GM10266 (cell line): ENCODE data around the gene RILPL2.
"Not testable (repeated sequence)": the region's sequence is repeated elsewhere in the genome, so short reads cannot be mapped to it uniquely, and the experiment has no call there.

Source experiments
- DNase-seq: peaks from one replicate; pipeline ENCODE4 v3.0.0; 2012; ENCODE audit errors: extremely low spot score
- TF ChIP-seq, protein P1 (sequence below): IDR thresholded peaks from 2 replicates; pipeline ENCODE4 v1.5.1; 2012; ENCODE audit warnings: mild to moderate bottlenecking, low read depth; ENCODE audit not compliant: control insufficient read depth, insufficient read depth; ENCODE audit errors: missing control alignments

The RILPL2 gene

DNA sequence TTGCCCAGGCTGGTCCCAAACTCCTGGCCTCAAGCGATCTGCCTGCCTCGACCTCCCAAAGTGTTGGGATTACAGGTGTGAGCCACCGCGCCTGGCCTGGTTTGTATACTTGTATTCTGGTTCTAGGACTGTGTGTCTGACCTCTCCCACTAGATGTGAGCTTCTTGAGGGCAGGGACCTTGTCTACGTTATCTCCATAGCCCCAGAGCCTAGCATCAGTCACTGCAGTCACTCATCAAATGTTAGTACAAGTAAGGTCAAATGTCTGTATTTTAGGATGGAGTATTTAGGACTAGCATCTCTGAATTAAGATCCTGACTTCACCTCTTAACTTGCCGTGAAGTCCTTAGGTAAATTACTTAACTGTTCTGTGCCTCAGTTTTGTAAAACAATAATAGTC is 2.9 kb downstream of the RILPL2 start:
- no peak for DNase-seq
- TF ChIP-seq, protein P1, sequence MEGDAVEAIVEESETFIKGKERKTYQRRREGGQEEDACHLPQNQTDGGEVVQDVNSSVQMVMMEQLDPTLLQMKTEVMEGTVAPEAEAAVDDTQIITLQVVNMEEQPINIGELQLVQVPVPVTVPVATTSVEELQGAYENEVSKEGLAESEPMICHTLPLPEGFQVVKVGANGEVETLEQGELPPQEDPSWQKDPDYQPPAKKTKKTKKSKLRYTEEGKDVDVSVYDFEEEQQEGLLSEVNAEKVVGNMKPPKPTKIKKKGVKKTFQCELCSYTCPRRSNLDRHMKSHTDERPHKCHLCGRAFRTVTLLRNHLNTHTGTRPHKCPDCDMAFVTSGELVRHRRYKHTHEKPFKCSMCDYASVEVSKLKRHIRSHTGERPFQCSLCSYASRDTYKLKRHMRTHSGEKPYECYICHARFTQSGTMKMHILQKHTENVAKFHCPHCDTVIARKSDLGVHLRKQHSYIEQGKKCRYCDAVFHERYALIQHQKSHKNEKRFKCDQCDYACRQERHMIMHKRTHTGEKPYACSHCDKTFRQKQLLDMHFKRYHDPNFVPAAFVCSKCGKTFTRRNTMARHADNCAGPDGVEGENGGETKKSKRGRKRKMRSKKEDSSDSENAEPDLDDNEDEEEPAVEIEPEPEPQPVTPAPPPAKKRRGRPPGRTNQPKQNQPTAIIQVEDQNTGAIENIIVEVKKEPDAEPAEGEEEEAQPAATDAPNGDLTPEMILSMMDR = no peak

GRCh38 chr12:123431951-123432817 is 4.3 kb downstream of the RILPL2 start:
- DNase-seq = not testable (repeated sequence)

- not testable (repeated sequence) for DNase-seq
Measured at GRCh38 chr12:123429101-123429500, 7.4 kb downstream of the RILPL2 start.

DNA sequence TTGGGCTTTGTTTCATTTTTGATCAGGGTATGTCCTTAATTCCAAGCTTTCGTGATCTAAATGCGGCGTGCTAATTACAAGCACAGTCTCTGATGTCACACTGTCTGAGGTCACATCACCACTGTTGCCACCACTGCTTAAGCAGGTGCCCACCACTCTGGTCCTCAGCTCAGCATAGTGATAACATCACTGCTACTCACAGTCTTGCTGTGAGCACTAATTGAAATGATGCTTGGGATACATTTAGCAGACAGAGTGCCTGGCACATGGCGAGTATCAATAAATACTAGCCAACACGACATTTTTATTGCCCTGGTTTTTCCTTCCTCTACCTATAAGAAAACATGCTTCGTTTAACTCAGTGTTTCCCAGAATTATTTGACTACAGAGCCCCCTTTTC is 7.9 kb downstream of the RILPL2 start:
- no peak for DNase-seq
- TF ChIP-seq, protein P1 = no peak

GRCh38 chr12:123427036-123427769 is 9.3 kb downstream of the RILPL2 start:
- TF ChIP-seq, protein P1 = no peak
- peak; percentile 68 for DNase-seq

- DNase-seq = no peak
- TF ChIP-seq, protein P1 = no peak
Measured at GRCh38 chr12:123421314-123421713, 15.2 kb downstream of the RILPL2 start.

DNA sequence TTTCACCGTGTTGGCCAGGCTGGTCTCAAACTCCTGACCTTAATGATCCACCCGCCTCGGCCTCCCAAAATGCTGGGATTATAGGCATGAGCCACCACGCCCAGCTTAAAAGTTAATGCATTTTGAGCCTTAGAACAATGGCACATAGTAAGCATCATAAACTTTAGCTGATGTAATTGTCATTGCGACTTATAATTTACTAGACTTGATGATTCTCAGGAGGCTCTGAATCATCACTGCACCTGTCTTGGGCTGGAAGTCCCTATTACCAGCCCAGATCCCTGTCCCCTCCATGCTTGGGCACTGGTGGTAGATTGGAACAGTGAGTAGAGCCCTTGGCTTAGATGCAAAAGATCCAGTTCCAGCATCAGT is 26.5 kb downstream of the RILPL2 start:
- DNase-seq = no peak
- TF ChIP-seq, protein P1 = no peak

DNA sequence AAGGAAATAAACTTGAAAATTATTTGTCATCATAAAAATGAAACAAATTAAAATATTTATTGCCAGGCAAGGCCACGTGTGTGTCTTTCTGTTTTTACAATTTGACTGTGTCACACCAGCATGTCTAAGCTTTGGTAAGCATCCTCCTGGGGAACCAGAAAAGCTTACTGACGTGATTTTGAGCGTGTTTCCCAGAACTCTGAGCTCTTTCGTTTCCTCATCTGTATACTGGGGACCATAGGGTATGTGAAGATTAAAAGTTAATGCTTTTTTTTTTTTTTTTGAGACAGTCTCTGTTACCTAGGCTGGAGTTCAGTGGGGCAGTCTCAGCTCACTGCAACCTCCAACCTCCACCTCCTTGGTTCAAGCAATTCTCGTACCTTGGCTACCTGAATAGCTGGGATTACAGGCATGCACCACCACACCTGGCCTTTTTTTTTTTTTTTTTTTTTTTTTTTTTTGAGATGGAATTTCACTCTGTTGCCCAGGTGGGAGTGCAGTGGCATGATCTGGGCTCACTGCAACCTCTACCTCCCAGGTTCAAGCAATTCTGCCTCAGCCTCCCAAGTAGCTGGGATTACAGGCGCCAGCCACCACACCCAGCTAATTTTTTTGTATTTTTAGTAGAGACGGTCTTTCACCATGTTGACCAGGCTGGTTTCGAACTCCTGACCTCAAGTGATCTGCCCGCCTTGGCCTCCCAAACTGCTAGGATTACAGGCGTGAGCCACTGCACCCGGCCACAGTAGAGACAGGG is 27.0 kb downstream of the RILPL2 start:
- not testable (repeated sequence) for DNase-seq

DNA sequence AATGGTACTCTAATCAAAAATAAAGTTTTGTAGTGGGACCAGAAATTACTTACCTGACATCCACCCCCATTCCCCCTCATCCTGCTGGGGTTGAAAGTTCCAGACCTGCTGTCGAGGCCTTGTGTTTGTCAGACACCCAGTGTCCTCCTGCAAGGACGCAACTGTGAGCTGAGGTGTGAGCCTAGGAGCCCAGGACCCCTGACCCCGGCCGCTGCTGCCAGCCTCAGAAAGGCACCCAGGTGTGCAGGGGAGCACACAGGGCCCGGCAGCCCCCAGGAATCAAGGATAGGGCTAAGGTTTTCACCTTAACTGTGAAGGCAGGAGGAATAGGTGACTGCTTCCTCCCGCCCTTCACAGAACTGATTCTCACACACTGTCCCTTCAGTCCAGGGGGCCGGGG is 27.9 kb downstream of the RILPL2 start:
- DNase-seq = not testable (repeated sequence)

DNA sequence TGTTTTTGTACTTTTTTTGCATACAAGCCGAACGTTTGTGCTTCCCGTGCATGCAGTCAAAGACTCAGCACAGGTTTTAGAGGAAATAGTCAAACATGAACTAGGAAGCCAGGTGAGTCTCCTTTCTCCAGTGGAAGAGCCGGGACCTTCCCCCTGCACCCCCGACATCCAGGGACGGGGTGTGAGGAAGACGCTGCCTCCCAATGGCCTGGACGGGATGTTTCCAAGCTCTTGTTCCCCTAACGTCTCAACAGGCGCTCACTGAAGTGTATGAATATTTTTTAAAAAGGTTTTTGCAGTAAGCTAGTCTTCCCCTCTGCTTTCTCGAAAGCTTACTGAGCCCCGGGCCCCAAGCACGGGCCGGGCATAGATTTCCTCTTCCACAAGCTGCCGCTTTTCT is 28.6 kb downstream of the RILPL2 start:
- DNase-seq = not testable (repeated sequence)

DNA sequence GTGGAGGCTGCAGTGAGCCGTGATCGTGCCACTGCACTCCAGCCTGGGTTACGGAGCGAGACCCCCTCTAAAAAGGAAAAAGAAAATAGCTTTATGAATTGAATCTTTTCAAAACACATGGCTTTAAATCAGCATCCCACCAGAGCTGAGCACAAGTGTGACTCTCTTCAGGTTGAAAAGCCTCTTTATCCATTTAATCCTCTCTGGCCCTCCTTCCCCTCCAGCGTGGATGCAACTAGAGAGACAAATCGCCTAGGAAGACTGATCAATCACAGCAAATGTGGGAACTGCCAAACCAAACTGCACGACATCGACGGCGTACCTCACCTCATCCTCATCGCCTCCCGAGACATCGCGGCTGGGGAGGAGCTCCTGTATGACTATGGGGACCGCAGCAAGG is 29.2 kb downstream of the RILPL2 start:
- not testable (repeated sequence) for DNase-seq
